Caco-2 (cell line): ENCODE data around the gene MAGED2. TPM values are rescaled to one million over a fixed set of nuclear protein-coding genes. Genes with fewer than 3 reads are reported as not detected.

Experiments
- BruUV-seq: library from RNA; stranded (reverse); fragments of 400-500 nt; replicated peaks from 2 replicates; lab custom pipeline; 2021; lab: Mats Ljungman, UMichigan
- CTCF ChIA-PET: fragments of 300-600 bp; sonication (Branson Sonifier 250); formaldehyde crosslinking; loops from one replicate; lab custom pipeline; 2022; ENCODE audit warnings: antibody characterized with exemption; lab: Charles Lee
- POLR2A ChIA-PET: fragments of 300-600 bp; sonication (Branson Sonifier 250); formaldehyde crosslinking; loops from one replicate; lab custom pipeline; 2022; ENCODE audit warnings: antibody characterized with exemption; lab: Charles Lee
- DNase-seq, 2 experiments: peaks; one replicate each; pipeline versions ENCODE4 v3.0.0 to v3.0.0-alpha.2; 2020 to 2022
- H3K27me3 ChIP-seq: replicated peaks from 2 replicates; pipeline ENCODE4 v1.6.0; 2011; ENCODE audit warnings: low read length; ENCODE audit not compliant: control insufficient read depth, insufficient read depth
- H3K36me3 ChIP-seq: 2 replicates; pipeline ENCODE4 v1.5.1; 2011; ENCODE audit warnings: low read length; ENCODE audit not compliant: control insufficient read depth, insufficient read depth
- H3K4me1 ChIP-seq: fragments of 250-450 bp; sonication (Bioruptor Pico); 2 replicates; pipeline ENCODE4 v1.5.1; 2020; ENCODE audit warnings: mild to moderate bottlenecking
- H3K4me3 ChIP-seq: 2 replicates; pipeline ENCODE4 v1.5.1; 2011; ENCODE audit warnings: low read depth, mild to moderate bottlenecking, control low read depth, low read length
- H3K9me3 ChIP-seq: fragments of 250-450 bp; sonication (Bioruptor Pico); 2 replicates; pipeline ENCODE4 v1.5.1; 2020; ENCODE audit warnings: mild to moderate bottlenecking, moderate library complexity
- H3K27ac Mint-ChIP-seq: one replicate; pipeline ENCODE4 v1.8.0; 2022; ENCODE audit warnings: mixed read lengths; ENCODE audit not compliant: unreplicated experiment
- H3K27me3 Mint-ChIP-seq: one replicate; pipeline ENCODE4 v1.8.0; 2022; ENCODE audit warnings: mixed read lengths; ENCODE audit not compliant: insufficient read depth, unreplicated experiment
- H3K36me3 Mint-ChIP-seq: one replicate; pipeline ENCODE4 v1.8.0; 2022; ENCODE audit warnings: mild to moderate bottlenecking, mixed read lengths; ENCODE audit not compliant: insufficient read depth, unreplicated experiment
- H3K4me1 Mint-ChIP-seq: one replicate; pipeline ENCODE4 v1.8.0; 2022; ENCODE audit warnings: low read depth, mixed read lengths; ENCODE audit not compliant: unreplicated experiment
- H3K4me3 Mint-ChIP-seq: one replicate; pipeline ENCODE4 v1.8.0; 2022; ENCODE audit warnings: mild to moderate bottlenecking, moderate library complexity, mixed read lengths; ENCODE audit not compliant: unreplicated experiment
- H3K9me3 Mint-ChIP-seq: one replicate; pipeline ENCODE4 v1.8.0; 2022; ENCODE audit warnings: mixed read lengths; ENCODE audit not compliant: unreplicated experiment
- CTCF ChIP-seq, 2 experiments: fragments of 200-600 bp in 1 of 2; IDR thresholded peaks; 1 replicate in 1 of 2; 2 replicates in 1 of 2; pipeline versions ENCODE4 v1.5.1 to v1.8.0; 2011 to 2022; ENCODE audit warnings: antibody characterized with exemption in 1 of 2, control low read depth in 1 of 2, inconsistent platforms in 1 of 2, low read depth in 1 of 2, low read length in 1 of 2, mild to moderate bottlenecking in 1 of 2, moderate library complexity in 1 of 2; ENCODE audit not compliant: insufficient read depth in 1 of 2, severe bottlenecking in 1 of 2, unreplicated experiment in 1 of 2
- intact Hi-C: fragments of 100-400 bp; cut with micrococcal nuclease; formaldehyde crosslinking; loops from one replicate; pipeline ENCODE4 v1.10.0; 2022; ENCODE audit not compliant: unreplicated experiment
- total RNA-seq: library from RNA; stranded (reverse); gene quantifications from 2 replicates; pipeline ENCODE4 v1.2.3, GENCODE V29; 2022

Gene MAGED2
- total RNA-seq, 1 experiment from 2014 or later: 103 TPM

DNA sequence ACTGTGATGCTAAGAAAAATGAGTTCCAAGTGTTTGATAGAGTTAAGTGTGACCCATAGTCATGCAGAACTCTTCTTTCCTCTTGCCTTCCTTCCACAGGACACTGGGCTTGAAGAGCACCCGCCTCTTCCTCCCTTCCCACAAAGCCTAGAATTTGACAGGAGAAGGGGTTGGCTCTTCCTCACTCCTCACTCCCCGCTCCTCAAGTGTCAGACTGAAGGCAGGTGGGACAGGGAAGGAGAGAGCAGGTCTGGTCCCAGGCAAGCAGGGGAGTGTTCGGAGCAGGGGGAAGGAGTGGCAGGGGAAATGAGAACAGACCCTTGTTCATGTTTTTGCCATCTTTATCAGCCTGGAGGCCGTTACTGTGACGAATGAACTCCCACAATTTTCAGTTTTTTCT is 10.7 kb downstream of the MAGED2 start:
- BruUV-seq: no TSS peak
- Mint-ChIP-seq H3K36me3 (peaks cover 19% of the 10 kb centered on the region), H3K9me3 (no peaks in the 10 kb centered on the region), H3K4me1 (no peaks in the 10 kb centered on the region), H3K4me3 (no peak overlapping the region), H3K27ac (no peak overlapping the region), H3K27me3 (no peaks in the 10 kb centered on the region)
- TF ChIP-seq CTCF (IDR thresholded peaks at IDR 0.05; ENCODE audit: insufficient read depth in 1 of 2, low read depth in 1 of 2, low read length in 1 of 2, severe bottlenecking in 1 of 2, unreplicated experiment in 1 of 2): no peak
- no peak overlapping the region for H3K4me3 ChIP-seq
- ChIA-PET CTCF (no interaction called here), POLR2A (no interaction called here)
- no peak for DNase-seq
- intact Hi-C loops: no loop called here
- no peaks in the 10 kb centered on the region for H3K4me1 ChIP-seq
- H3K36me3 ChIP-seq: no peaks in the 10 kb centered on the region; the same call in 1 of the 2 replicates
- H3K9me3 ChIP-seq: no peaks in the 10 kb centered on the region
- no peaks in the 10 kb centered on the region for H3K27me3 ChIP-seq

- intact Hi-C loops: no loop called here
- BruUV-seq: no TSS peak
These were observed 11.7 kb downstream of the MAGED2 start for GRCh38 chrX:54819201-54819600.

GRCh38 chrX:54820737-54821136 is 13.2 kb downstream of the MAGED2 start:
- Mint-ChIP-seq H3K27ac (no peak overlapping the region), H3K4me3 (no peak overlapping the region), H3K4me1 (no peaks in the 10 kb centered on the region), H3K36me3 (peaks cover 11% of the 10 kb centered on the region), H3K27me3 (no peaks in the 10 kb centered on the region), H3K9me3 (no peaks in the 10 kb centered on the region)
- POLR2A ChIA-PET: no interaction called here
- no peak for DNase-seq
- no TSS peak for BruUV-seq
- no peaks in the 10 kb centered on the region for H3K36me3 ChIP-seq
- H3K27me3 ChIP-seq: no peaks in the 10 kb centered on the region
- no peak overlapping the region for H3K4me3 ChIP-seq
- TF ChIP-seq CTCF (IDR thresholded peaks at IDR 0.05; ENCODE audit: insufficient read depth in 1 of 2, low read depth in 1 of 2, low read length in 1 of 2, severe bottlenecking in 1 of 2, unreplicated experiment in 1 of 2): no peak
- CTCF ChIA-PET: no interaction called here
- H3K9me3 ChIP-seq: no peaks in the 10 kb centered on the region
- intact Hi-C loops: no loop called here
- no peaks in the 10 kb centered on the region for H3K4me1 ChIP-seq

More at GRCh38 chrX:54819201-54819600, 11.7 kb downstream of the MAGED2 start:
- Mint-ChIP-seq H3K27me3 (no peaks in the 10 kb centered on the region), H3K9me3 (no peaks in the 10 kb centered on the region), H3K4me1 (no peaks in the 10 kb centered on the region), H3K4me3 (no peak overlapping the region), H3K36me3 (peaks cover 12% of the 10 kb centered on the region), H3K27ac (no peak overlapping the region)
- H3K36me3 ChIP-seq: no peaks in the 10 kb centered on the region; the same call in 1 of the 2 replicates
- POLR2A ChIA-PET: no interaction called here
- no peaks in the 10 kb centered on the region for H3K4me1 ChIP-seq
- TF ChIP-seq CTCF (IDR thresholded peaks at IDR 0.05; ENCODE audit: insufficient read depth in 1 of 2, low read depth in 1 of 2, low read length in 1 of 2, severe bottlenecking in 1 of 2, unreplicated experiment in 1 of 2): no peak
- no peak overlapping the region for H3K4me3 ChIP-seq
- CTCF ChIA-PET: no interaction called here
- H3K27me3 ChIP-seq: no peaks in the 10 kb centered on the region
- no peaks in the 10 kb centered on the region for H3K9me3 ChIP-seq
- DNase-seq: no peak
